Neural cell (in vitro differentiated cells): ENCODE measurements around the gene HIBADH.

Source experiments
- CTCF ChIP-seq: fragments of 450-650 bp; IDR thresholded peaks from 2 replicates; pipeline ENCODE4 v1.5.1; 2014; ENCODE audit warnings: antibody characterized with exemption, mild to moderate bottlenecking, moderate library complexity; ENCODE audit not compliant: poor library complexity, severe bottlenecking
- EP300 ChIP-seq: fragments of 450-650 bp; conservative IDR thresholded peaks from 2 replicates; pipeline ENCODE4 v1.6.1; 2014; ENCODE audit warnings: antibody characterized with exemption, mild to moderate bottlenecking, moderate library complexity; ENCODE audit not compliant: poor library complexity, severe bottlenecking
- EZH2 ChIP-seq: fragments of 200-600, 300-800 bp; shearing (Covaris generic), sonication (generic); IDR thresholded peaks from 2 replicates; pipeline ENCODE4 v1.6.1; 2014; ENCODE audit warnings: antibody characterized with exemption, low read length, borderline replicate concordance, mild to moderate bottlenecking; ENCODE audit not compliant: insufficient read depth, poor library complexity, severe bottlenecking
- MXI1 ChIP-seq: fragments of 450-650 bp; conservative IDR thresholded peaks from 2 replicates; pipeline ENCODE4 v1.6.1; 2014; ENCODE audit warnings: antibody characterized with exemption, mild to moderate bottlenecking; ENCODE audit not compliant: poor library complexity, severe bottlenecking
- POLR2AphosphoS5 ChIP-seq: IDR thresholded peaks from 2 replicates; pipeline ENCODE4 v1.6.1; 2012
- RAD21 ChIP-seq: fragments of 450-650 bp; conservative IDR thresholded peaks from 2 replicates; pipeline ENCODE4 v1.6.1; 2014; ENCODE audit warnings: antibody characterized with exemption, mild to moderate bottlenecking, moderate library complexity

GRCh38 chr7:27641581-27642230 lies 21.0 kb downstream of the HIBADH start:
- TF ChIP-seq CTCF (no peak), POLR2AphosphoS5 (no peak), EZH2 (no peak), RAD21 (no peak), EP300 (no peak), MXI1 (no peak)
